IPS DF 19.7 (cell line): ENCODE measurements around the gene NGFR.

Experiments used
- DNase-seq: peaks from one replicate; pipeline ENCODE4 v3.0.0-alpha.2; 2013; ENCODE audit warnings: low read depth, low spot score

Gene NGFR

GRCh38 chr17:49494986-49495841, at the start of gene NGFR:
Gene NGFR, plus strand, starts transcription at chr17:49495293. Its CDS starts 125 bp downstream, at chr17:49495418.
- DNase-seq = no peak

GRCh38 chr17:49445591-49445990, 49.5 kb upstream of the NGFR start:
- DNase-seq = no peak

- no peak for DNase-seq
These were observed 47.3 kb upstream of the NGFR start for GRCh38 chr17:49447628-49448302.

- DNase-seq = no peak
These were observed 44.9 kb upstream of the NGFR start for GRCh38 chr17:49450181-49450580.

- no peak for DNase-seq
These were observed 44.4 kb upstream of the NGFR start for GRCh38 chr17:49450735-49451134.

GRCh38 chr17:49452201-49452600, 42.9 kb upstream of the NGFR start:
- DNase-seq = no peak

GRCh38 chr17:49452661-49453060, 42.4 kb upstream of the NGFR start:
- DNase-seq = no peak

GRCh38 chr17:49454050-49454449, 41.0 kb upstream of the NGFR start:
- DNase-seq = no peak

GRCh38 chr17:49455272-49455861, 39.7 kb upstream of the NGFR start:
- DNase-seq = no peak

- no peak for DNase-seq
These were observed 38.7 kb upstream of the NGFR start for GRCh38 chr17:49456183-49456965.

GRCh38 chr17:49457564-49458535, 37.2 kb upstream of the NGFR start:
- no peak for DNase-seq

- DNase-seq = no peak
These were observed 35.6 kb upstream of the NGFR start for GRCh38 chr17:49459401-49459984.

GRCh38 chr17:49460401-49460800, 34.7 kb upstream of the NGFR start:
- no peak for DNase-seq

GRCh38 chr17:49461580-49461979, 33.5 kb upstream of the NGFR start:
- no peak for DNase-seq

- no peak for DNase-seq
These were observed 31.0 kb upstream of the NGFR start for GRCh38 chr17:49464049-49464448.

GRCh38 chr17:49465331-49465903, 29.7 kb upstream of the NGFR start:
- no peak for DNase-seq

- no peak for DNase-seq
These were observed 28.7 kb upstream of the NGFR start for GRCh38 chr17:49466436-49466835.

GRCh38 chr17:49467175-49467574, 27.9 kb upstream of the NGFR start:
- no peak for DNase-seq

- no peak for DNase-seq
These were observed 26.2 kb upstream of the NGFR start for GRCh38 chr17:49468811-49469385.
